Inflammatory macrophage (primary cell): Measurements from ENCODE around the gene RBKS.
A peak's percentile ranks its signal among the peaks of the same experiment; 100 is the strongest.
"Not testable (repeated sequence)": the region's sequence is repeated elsewhere in the genome, so short reads cannot be mapped to it uniquely, and the experiment has no call there.

Experiments
- DNase-seq, 2 donors: peaks; one replicate each; pipeline ENCODE4 v3.0.0-alpha.2; 2020 to 2022

The RBKS gene

GRCh38 chr2:27870724-27871123, 19.5 kb downstream of the RBKS start:
- no peak for DNase-seq

DNA sequence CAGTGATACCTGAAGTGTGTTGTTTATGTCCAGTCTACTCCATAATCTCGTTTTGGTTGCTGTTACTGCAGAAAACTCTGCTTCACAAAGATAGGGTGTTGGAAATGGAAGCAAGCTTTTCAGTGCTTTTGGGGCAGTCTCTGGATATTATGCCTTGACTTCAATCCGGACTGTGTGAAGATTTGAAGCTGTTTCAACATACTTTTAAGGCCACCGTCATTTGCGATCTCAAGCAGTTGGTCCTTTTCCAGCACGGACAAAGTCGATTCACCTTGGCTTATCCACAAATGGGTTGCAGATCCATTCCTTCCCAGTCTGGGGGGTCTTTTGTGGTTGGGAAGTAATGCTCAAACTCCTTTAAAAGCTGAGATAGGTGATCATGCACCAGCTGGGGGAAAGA, 20.4 kb downstream of the RBKS start:
- no peak for DNase-seq

DNA sequence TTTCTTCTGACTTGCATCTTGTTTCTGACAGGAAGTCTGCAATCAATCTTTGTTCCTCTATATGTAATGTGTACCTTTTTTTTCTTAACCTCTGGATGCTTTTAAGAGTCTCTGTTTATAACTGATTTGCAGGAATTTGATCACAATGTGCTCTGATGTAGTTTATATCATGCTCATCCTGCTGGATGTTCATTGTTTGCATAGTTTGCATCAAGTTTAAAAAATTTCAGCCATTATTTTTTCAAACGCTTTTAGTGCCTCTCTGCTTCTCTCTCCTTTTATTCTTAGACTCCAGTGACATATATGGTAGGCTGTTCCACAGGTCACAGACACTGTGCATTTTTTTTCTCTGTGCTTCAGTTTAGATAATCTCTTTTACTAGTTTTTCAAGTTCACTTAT, 23.9 kb downstream of the RBKS start:
- DNase-seq = no peak

DNA sequence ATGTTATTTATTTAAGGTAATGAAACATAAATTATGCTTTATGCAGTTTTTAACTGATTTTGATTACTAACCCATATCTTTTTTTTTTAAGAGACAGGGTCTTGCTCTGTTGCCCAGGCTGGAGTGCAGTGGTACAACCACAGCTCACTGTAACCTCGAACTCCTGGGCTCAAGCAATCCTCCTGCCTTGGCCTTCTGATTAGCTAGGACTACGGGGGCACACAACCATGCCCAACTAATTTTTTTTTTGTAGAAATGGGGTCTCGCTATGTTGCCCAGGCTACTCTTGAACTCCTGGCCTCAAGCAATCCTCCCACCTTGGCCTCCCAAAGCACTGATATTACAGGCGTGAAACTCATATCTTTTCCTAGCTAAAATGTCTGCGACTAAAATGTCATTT, 26.2 kb downstream of the RBKS start:
- DNase-seq = not testable (repeated sequence)

- DNase-seq = no peak
These were observed 27.0 kb downstream of the RBKS start for GRCh38 chr2:27863146-27863545.

DNA sequence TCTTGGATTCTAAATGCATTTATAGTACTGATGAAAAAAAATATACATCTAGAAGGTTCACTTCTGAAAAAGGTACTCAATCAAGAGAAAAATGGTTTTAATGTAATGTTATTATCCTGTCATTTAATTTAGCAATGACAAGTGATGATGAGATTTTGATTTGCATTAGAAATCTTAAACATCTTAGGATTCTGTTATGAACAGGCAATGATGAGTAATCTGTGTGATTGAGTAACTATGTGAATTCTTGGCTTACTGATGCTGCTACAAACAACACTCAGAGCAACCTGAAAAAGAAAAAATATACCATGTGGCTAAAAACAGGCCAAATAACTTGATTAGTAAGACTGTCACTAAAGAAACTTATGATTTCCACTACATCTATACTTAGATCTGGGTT, 30.1 kb downstream of the RBKS start:
- peak in 1 of 2 donors; percentile 12 for DNase-seq

DNA sequence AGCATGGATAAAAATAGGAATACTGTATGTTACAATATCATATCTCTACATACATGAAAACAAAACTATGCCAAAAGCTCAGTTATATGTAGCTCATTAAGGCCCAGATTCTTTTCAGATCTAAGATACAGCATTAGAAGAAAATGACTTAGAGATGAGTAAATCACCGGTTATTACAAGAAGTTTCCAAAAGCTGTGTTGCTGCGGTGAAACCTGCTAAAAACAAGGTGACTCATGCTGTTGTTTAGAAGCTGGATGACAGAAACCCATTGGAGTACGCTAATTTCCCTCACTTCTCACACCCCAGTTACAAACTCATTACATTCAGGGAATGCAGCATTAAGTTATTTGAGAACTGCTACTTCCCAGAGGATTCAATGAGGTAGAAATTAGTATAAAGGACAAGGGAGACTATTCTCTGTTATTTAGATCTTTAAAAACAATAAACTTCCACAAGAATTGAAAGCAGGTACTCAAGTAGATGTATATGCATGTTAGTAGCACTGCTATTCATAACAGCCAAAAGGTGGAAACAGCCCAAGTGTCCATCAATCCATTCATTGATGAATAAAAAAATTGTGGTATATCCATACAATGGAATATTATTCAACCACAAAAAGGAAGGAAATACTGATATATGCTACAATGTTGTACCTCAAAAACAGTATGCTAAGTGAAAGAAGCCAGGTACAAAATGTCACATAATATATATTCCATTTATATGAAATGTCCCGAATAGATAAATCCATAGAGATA, 32.6 kb downstream of the RBKS start:
- DNase-seq = no peak

DNA sequence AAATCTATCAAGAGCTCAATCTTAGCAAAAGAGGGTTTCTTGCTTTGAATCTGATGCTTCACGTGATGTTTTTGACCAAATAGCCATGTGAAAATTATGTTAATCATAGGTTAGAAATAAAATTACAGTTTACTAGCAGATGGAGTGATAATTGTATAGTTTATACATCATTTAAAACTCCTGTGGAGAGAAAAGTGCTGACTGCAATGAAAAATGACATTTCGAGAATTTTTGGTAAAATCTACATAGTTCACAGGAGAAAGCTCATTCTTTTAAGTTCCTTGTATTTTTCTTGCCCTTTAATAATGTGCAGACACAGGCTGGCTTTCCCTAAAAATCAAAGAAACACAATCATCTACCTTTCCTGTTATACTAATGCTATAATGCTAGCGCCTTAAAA, 33.2 kb downstream of the RBKS start:
- no peak for DNase-seq

GRCh38 chr2:27856386-27856785, 33.8 kb downstream of the RBKS start:
- DNase-seq = no peak

DNA sequence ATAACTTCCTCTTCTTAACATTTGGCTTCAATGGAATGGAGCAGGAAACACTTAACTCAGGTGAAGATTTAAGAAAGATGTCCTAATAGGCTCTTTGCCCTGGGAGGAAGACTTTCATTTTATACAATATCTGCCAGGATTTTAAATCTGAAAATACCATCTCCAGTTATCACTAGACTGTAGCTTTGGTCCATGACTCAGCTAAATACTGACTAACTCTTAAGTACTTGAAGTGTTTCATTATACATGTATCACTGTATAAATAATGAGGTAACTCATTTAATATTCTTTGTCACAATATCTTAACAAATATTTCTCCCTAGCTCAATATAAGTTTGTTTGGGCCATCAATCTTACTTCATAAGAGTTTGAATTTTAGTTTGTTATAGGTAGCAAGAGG, 34.7 kb downstream of the RBKS start:
- DNase-seq = no peak

DNA sequence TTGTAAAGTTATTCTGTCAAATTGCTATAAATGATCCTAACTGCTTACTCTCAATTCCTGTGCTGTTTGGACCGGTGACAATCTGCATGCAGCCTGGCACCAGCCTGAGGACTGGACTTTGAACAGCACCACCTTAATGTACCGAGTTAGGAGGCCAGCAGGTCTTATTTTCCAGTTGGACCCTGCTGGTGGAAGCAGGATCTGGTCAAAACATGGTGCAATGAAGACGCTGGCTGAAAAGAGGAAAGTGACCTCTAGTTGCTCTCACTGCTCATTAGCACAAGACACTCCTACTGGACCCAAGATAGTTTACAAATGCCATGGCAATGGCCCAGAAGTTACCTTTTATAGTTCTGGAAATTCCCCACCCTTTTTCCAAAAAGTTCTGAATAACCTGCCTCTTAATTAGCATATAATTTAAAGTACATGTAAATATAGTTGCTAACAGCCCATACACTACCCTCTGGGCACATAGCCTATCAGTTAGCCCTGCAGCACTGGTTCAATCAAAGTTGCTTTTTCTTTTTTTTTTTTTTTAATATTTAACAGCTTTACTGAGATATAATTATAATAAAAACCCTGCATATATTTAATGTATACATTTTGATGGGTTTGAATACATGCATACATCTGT, 35.8 kb downstream of the RBKS start:
- peak; percentile 64 to 79 for DNase-seq

DNA sequence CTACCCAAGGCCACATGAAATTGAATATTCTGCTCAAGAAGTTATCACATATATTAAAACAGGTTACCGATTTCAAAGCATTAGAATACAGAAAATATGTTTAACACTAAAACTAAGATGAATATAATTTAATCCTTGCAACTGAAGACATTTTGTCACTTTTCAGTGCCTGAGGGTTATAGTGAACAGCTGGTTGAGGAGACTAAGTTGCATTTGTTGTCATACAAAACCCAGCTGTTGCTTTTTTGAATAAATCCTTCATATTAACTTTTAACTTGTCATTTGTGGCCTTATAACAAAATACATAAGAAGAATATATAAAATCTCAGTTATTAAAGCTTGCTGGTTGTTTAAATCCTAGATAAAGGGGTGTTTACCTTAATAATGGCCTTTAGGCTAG, 37.5 kb downstream of the RBKS start:
- no peak for DNase-seq

- DNase-seq = no peak
These were observed 40.5 kb downstream of the RBKS start for GRCh38 chr2:27849558-27850205.

GRCh38 chr2:27847333-27847732, 42.9 kb downstream of the RBKS start:
- DNase-seq = no peak

DNA sequence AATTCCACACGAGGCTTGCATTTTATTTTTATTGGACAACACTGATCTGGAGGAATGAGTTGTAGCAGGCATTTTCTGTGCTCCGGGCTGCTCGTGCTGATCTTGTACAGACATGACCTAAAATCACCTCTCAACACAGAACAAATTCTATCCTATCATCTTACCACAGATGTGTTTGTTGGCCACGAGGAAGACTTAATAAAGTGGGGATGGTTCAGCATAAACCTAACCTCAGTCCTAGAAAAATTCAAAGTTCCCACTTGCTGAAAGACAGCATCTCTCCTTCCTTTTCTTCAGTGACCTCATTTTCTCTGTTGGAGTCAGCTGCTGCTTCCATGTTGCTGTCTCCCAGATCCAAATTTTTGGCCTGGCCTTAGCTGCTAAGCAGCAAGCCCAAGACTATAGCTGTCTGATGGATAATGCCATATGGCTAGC, 45.3 kb downstream of the RBKS start:
- DNase-seq = no peak

- DNase-seq = no peak
These were observed 46.2 kb downstream of the RBKS start for GRCh38 chr2:27843992-27844391.

GRCh38 chr2:27842894-27843293, 47.3 kb downstream of the RBKS start:
- no peak for DNase-seq

DNA sequence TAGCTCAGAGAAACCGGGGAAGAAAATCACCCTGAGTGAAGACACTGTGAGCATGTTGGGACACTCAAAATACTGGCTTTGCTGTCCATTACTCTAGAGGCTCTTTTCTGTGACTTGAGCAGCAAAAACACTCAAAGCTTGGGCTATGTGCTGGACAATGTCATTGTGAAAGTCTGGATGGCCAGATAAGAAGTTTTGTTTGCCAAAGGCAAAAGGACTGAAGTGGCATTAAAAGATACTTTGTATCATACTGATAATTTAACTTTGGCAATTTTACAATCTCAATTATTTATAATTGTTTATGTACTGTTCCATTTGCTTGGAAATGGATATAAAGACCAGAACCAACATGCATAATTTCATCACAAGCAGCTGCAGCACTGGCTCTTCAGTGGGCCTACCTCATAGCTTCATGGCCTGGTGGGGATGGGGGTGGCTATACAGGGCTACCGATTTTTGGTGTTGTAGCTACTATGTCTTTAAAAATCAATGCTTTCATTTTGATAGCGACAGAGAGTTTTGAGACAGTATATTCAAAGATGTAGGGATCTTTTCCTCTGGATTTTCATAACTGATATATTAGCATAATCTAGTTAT, 51.1 kb downstream of the RBKS start:
- no peak for DNase-seq

DNA sequence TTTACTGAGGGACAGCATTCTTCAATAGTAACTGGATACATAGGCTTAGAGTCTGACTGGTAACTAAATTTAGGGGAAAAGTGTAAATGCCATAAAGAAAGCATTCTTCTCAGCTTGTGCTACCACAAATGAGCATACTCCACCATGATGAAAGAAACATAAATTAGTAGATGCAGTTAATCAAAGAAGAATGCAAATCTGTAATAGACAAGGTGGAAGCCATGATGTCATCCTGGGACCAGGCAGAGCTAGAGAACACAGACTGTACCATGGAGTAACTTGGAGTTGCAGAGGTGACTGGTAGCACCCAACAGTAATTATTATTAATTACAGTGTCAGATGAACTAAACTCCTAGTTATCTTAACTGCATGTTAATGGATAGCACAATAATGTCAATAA, 51.7 kb downstream of the RBKS start:
- DNase-seq = no peak

- no peak for DNase-seq
These were observed 56.3 kb downstream of the RBKS start for GRCh38 chr2:27833931-27834330.

DNA sequence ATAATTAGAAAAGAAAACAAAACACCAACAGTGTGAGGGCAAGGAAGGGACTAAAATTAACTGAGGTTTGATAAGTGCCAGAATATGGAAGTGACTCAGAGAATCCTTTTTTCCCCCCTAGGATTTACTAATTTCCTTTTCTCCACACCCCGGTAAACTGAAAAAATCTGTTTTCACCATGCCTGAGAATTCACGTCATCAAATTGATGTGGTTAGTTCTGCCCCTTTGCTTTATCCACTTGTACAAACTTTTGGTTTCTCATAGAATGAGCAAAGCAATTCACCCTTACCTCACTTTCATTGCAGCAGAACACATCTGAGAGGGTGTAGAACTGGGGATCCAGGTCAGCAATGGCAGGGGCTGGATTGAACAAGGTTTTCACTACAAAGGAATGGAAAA, 57.8 kb downstream of the RBKS start:
- peak in 1 of 2 donors; percentile 32 for DNase-seq

GRCh38 chr2:27831279-27832050, 58.7 kb downstream of the RBKS start:
- peak; percentile 38 to 82 for DNase-seq

DNA sequence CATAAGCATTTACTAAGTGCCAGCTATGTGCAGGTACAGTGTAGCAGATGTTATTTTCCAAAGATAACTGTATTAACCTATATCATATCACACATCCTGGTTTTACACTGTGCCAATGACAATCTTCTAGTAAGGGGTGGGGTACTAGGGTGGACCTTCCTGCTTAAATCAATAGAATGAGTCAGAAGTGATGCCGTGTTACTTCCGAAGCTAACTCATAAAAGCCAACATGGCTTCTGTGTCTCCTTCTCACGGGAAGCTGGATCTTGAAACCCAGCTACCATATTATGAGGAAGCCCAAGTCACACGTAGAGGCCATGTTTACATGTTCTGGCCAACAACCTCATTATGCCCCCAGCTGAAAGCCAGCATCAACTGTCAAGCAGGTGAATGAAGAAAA, 59.5 kb downstream of the RBKS start:
- DNase-seq = no peak
